ENCODE results near the gene XRRA1.

Gene XRRA1

DNA sequence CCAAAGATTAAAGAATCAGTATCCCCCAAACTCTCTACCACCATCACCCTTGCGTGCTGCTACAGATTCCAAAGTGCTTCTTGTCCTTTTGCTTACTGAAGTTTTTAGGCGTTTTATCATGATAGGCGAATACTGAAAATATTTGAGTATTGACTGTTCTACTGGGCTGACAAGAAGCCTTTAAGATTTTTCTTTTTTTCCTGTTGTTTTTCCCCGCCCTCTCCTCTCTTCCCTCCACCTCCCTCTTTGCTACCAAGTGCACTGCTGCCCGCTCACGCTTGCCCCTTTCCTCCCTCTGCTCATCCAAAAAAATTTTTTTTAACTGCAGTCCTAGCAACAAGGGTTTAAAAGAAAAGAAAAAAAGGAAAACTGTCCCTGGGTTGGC lies 854 bp upstream of the XRRA1 start:
- no peak for DNase-seq

- no peak for DNase-seq
Measured at GRCh38 chr11:74948546-74948897, 369 bp downstream of the XRRA1 start.

DNA sequence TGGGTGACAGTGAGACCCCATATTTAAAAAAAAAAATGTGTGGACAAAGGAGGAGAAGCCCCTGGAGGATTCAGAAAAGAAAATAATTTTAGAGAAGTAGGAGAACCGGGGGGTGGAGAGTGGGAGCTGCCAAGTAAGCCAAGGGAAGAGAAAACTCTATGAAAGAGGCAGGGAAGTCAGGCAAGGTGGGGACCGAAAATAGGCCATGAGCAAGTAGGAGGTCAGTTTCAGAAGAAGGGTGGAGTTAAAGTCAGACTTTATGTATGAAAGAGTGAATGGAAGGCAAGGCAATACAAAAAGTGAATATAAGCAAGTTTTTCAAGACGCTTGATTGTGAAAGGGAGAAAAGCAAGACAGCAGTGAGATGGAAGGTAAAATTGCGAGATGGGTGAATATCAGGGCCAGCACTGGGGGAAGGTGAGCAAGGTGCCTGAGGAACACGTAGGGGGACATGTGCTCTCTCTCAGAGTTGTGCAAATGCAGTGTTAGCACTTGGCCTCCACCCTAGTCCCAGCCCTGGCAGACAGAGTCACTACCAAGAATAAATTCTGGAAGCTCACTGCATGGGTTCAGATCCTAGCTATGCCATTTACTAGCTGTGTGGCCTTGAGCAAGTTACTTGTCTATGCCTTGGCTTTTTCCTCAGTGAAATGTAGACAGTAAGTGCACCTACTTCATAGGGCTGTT lies 6.7 kb downstream of the XRRA1 start:
- no peak for DNase-seq

GRCh38 chr11:74941492-74941891 lies 7.4 kb downstream of the XRRA1 start:
- no peak for DNase-seq

GRCh38 chr11:74937696-74938475 lies 11.0 kb downstream of the XRRA1 start:
- DNase-seq: no peak

DNA sequence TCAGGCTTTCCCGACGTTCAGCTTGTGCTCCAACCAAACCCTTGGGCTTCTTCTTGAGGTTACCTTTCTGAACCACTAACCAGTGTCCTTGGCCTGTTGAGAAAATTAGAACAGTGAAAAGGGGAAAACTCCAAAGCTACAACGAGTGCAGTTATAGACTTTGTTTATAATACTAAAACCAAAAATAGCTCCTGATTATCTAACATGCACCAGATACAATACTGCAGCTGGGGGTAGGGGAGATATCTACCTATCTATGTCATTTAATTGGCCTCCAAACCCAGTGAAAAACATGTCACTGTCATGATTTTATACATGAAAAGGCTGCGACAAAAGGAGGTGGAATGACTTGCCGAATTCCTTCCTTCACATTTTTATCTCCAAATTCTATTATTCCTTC lies 11.9 kb downstream of the XRRA1 start:
- no peak for DNase-seq

DNA sequence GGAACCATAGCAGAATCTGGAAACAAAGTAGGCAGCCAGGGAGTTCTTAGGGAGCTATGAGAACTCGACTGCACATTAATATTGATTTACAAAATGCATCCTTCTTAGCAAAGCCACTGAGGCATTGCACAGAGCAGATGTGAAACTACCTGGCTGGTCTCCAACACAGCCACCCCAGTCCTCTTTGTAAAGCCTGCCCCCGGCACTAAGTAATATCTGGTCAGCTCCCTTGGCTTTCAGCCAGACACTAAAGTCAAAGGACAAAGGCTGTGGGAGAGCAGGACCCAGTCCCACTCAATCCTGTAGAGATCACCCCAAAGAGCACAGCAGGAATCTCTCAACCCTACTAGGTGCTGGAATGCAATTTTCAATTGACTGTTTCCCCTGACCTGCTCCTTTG lies 12.8 kb downstream of the XRRA1 start:
- DNase-seq: no peak

DNA sequence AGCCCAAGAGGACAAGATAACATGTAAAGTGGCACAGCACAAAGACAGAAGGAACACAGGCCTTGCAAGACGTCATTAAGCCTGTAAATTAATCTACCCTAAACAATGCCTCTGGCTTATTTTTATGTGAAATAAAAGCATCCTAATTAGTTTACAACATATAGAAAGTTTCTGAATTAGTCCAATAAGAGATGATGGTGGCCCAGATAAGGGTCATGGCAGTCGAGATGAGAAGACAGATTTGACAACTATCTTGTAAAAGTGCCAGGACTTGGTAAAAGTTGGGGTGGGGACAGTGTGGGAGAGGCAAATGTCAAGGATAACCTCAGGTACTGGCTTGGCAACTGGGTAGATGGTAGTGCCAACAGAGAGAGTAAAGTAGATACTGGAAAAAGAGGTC lies 13.6 kb downstream of the XRRA1 start:
- DNase-seq: no peak

- DNase-seq: no peak
Measured at GRCh38 chr11:74933765-74934164, 15.1 kb downstream of the XRRA1 start.

- no peak for DNase-seq
Measured at GRCh38 chr11:74932797-74933196, 16.1 kb downstream of the XRRA1 start.

- no peak for DNase-seq
Measured at GRCh38 chr11:74932169-74932568, 16.7 kb downstream of the XRRA1 start.

GRCh38 chr11:74929431-74930363 lies 19.2 kb downstream of the XRRA1 start:
- peak; percentile 44 for DNase-seq

- DNase-seq: no peak
Measured at GRCh38 chr11:74927496-74927895, 21.4 kb downstream of the XRRA1 start.

- DNase-seq: no peak
Measured at GRCh38 chr11:74926304-74927030, 22.4 kb downstream of the XRRA1 start.

DNA sequence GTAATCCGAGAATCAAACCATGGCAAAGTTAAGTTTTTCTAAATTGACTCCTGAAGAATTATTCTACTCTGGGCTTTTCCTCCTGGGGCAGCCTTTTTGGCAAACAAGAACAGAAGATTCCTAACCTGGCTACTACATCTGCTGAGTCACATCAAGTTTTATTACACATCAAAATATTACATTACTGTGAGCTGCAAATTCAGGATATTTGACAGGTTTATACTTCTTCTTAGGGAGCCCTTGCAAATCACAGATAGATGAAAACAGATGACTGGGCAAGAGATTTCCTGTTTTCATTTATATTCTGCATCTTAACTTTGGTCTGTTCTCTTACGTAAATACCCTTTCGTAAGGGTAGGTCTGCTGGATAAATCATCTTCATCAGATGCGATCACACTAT lies 23.6 kb downstream of the XRRA1 start:
- no peak for DNase-seq

- no peak for DNase-seq
Measured at GRCh38 chr11:74923125-74923524, 25.8 kb downstream of the XRRA1 start.

GRCh38 chr11:74909812-74910211 lies 39.1 kb downstream of the XRRA1 start:
- no peak for DNase-seq

GRCh38 chr11:74909385-74909784 lies 39.5 kb downstream of the XRRA1 start:
- DNase-seq: no peak

DNA sequence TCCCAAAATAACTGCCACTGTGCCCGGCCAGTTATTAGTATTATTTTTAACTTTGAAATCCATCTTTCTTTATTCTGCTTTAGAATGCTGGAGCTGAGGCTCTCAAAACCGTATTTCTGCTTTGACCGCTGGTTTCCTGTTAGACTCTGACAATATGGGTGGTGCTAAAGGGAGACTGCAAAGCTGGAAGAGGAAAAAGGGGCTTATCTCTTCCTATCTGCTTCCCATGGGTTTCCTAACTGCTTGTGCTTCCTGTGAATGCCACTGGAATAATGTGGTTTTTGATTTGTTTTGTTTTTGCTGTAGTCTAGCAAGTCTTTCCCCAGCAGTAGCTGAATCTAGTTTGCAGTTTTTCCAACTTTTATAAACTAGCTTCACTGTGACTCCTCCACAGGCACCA lies 43.6 kb downstream of the XRRA1 start:
- DNase-seq: no peak

DNA sequence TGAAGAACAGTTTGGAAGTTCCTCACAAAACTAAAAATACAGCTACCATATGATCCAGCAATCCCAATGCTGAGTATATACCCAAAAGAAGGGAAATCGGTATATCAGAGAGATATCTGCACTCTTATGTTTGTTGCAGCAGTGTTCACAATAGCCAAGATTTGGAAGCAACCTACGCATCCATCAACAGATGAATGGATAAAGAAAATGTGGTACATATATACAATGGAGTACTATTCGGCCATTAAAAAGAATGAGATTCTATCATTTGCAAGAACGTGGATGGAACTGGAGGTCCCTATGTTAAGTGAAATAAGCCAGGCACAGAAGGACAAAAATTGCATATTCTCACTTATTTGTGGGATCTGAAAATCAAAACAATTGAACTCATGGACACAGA lies 46.5 kb downstream of the XRRA1 start:
- no peak for DNase-seq

GRCh38 chr11:74896311-74896710 lies 52.6 kb downstream of the XRRA1 start:
- no peak for DNase-seq

DNA sequence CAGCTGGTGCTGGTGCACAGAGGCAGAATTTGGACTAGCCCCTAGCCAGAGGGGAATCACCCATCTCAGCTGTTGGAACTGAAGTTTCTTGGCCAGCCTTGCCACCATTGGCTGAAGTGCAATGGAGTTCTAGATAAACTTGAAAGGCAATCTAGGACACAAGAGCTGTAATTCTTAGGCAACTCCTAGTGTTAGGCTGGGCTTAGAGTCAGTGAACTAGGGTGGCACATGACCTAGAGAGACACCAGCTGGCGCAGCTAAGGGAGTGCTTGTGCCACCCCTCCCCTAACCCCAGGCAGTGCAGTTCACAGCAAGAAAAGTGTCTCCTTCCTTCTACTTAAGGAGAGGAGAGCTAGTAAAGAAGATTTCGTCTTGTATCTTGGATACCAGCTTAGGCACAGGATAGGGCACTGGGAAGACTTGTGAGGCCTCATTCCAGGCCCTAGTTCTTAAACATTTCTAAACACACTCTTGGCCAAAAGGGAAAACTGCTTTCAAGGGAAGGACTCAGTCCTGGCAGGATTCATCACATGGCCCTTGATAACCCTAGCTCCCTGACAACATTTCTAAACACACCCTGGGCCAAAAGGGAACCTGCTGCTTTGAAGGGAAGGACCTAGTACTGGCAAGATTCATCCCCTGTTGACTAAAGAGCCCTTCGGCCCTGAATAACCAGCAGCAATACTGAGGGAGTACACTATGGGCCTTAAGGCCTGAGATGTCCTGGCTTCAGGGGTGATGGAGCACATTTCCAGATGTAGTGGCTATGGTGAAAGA lies 53.4 kb downstream of the XRRA1 start:
- no peak for DNase-seq
